Stimulated activated CD8-positive, alpha-beta memory T cell treated with anti-CD3 and anti-CD28 coated beads, Interleukin-2, amount 100 ng/mL, for 48 hours (primary cell): ENCODE measurements around the gene CROCC2.

ENCODE experiments used
- DNase-seq, 2 donors: peaks; one replicate each; pipeline ENCODE4 v3.0.0-alpha.2; 2020; ENCODE audit warnings: low read depth in 2 of 2

The CROCC2 gene

GRCh38 chr2:241014224-241014623 lies 108.1 kb downstream of the CROCC2 start:
- DNase-seq, result no peak

GRCh38 chr2:241014764-241015163 lies 108.6 kb downstream of the CROCC2 start:
- no peak for DNase-seq

DNA sequence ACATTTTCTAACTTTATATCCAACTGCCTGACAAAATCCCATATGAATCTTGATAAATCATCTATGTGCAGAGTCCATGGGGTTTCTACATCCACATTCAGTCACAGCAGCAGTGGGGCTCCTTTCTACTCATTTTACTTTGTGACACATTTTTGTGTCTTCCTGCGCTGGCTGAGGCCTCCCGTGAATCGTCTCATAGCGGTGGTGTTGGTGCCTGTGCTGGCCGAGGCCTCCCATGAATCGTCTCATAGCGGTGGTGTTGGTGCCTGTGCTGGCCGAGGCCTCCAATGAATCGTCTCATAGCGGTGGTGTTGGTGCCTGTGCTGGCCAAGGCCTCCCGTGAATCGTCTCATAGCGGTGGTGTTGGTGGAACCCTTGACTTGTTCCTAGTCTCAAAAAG lies 109.3 kb downstream of the CROCC2 start:
- no peak for DNase-seq

GRCh38 chr2:241017228-241017940 lies 111.2 kb downstream of the CROCC2 start:
- DNase-seq, result no peak

- peak in 1 of 2 donors; percentile 21 for DNase-seq
Measured at GRCh38 chr2:241018051-241018891, 112.1 kb downstream of the CROCC2 start.

- no peak for DNase-seq
Measured at GRCh38 chr2:241019441-241020139, 113.5 kb downstream of the CROCC2 start.

DNA sequence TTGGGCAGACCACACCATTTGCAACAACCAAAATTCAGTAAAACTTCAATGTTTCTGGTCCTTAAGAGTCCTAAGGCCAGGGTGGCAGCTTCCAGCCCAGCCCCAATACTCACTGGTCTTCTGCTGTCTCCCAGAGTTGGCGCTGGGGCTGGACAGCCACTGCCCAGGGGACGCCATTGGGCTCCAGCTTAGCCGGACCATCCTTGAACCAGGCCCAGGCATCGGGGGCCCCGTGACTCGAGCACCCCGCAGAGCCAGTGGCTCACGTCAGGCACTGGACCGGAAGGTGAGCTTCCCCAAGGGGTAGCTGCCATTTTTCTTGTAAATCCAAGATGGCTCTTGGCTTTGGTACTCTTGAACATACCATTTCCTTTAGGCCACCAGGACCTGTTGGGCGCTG lies 114.1 kb downstream of the CROCC2 start:
- no peak for DNase-seq

DNA sequence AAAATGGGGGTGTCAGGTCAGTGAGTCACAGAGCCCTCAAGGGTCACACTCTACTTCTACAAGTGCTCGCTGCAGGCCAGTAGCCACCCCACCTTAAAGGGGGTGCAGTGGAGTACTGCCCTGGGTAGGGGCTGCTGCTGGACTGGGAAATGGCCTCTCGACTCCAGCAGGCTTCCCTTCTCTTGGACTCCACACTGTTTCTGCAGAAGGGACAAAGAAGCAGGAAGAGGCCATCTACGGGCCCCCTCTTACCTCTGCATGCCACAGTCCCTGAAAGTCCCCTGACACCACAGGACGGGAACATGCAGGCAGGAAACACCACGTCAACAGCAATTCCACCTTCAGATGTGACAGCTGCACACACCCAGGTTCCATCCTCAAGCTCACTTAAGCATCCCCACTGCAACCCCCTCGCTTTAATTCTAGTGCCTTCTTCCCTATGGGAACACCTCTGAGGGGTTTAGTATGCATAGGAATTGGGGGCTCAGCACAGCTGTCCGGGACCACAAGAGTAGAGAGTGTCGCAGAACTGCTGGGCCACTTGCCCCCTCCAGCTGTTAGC lies 114.6 kb downstream of the CROCC2 start:
- DNase-seq, result no peak

- no peak for DNase-seq
Measured at GRCh38 chr2:241025639-241026038, 119.5 kb downstream of the CROCC2 start.

- no peak for DNase-seq
Measured at GRCh38 chr2:241029599-241030332, 123.6 kb downstream of the CROCC2 start.

DNA sequence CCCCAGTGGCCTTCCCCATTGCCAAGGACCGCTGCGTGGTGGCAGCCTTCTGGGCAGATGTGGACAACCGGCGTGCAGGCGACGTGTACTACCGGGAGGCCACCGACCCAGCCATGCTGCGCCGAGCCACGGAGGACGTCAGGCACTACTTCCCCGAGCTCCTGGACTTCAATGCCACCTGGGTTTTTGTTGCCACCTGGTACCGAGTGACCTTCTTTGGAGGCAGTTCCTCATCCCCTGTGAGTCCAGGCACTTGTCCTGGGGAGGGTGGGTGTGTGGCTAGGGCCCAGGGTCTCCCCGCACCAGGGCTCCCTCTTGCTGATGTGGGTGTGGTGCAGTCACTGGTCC lies 124.2 kb downstream of the CROCC2 start:
- DNase-seq, result no peak

DNA sequence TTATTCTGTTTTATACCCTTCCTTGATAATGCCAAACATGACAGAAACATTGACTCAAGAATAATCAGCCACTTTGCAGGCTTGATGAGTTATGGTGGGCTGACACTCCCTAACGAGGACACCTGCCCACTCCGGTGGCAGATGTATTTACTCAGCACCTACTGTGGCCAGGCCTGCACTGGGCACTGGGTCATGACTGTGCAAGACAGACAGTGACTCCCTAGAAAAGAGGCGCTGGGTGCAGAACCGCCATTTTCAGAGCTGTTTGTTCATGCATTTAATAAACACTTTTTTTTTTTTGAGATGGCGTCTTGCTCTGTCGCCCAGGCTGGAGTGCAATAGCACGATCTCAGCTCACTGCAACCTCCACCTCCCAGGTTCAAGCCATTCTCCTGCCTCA lies 124.7 kb downstream of the CROCC2 start:
- no peak for DNase-seq

DNA sequence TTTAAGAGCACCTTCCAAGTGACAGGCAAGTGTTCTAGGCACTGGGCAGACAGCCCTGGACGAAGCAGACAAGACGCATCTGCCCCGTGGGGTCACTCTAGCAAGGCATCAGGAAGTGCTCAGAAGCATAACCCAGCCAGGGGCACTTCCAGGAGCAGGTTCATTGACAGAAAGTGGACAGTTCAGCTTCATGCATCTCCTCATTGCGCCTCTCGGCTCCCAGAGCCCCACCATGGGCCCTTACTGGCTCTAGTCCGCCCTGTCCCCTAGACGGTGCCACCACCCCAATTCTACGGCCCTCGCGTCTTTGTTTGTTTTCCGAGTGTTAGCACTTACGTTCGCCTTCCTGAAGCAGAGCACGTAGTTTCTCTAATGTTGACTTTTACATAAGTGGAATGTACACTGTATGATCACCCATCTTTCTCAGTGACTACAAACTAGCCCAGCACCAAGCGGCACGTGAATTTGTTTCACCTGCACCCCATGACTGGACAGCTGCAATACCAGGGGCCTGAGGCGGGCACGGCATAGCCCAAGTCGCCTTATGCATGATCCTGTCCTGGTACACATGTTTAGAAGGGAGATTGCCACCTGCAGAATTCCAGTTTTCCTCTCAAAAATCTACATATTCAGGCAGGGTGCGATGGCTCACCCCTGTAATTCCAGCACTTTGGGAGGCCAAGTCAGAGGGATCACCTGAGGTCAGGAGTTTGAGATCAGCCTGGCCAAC lies 125.5 kb downstream of the CROCC2 start:
- no peak for DNase-seq

GRCh38 chr2:241033336-241033987 lies 127.3 kb downstream of the CROCC2 start:
- DNase-seq, result no peak

DNA sequence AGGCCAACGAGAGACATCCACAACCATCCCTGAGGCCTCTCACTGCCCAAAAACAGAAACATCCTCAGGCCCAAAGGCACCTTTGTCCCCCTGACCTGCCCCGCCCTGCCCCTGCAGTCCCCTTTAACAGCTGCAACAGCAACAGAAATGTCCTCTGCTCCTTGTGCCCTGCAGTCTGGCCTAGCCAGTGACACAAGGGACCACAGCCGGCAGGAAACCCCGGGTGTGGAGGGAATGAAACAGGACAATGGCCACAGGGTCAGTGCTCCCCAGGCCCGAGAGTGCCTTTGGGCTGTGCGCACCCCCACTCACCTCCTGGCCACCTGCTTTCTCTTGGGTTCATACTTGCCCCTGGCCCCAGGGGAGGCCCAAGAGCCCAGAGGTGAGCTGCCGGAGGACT lies 127.9 kb downstream of the CROCC2 start:
- no peak for DNase-seq

DNA sequence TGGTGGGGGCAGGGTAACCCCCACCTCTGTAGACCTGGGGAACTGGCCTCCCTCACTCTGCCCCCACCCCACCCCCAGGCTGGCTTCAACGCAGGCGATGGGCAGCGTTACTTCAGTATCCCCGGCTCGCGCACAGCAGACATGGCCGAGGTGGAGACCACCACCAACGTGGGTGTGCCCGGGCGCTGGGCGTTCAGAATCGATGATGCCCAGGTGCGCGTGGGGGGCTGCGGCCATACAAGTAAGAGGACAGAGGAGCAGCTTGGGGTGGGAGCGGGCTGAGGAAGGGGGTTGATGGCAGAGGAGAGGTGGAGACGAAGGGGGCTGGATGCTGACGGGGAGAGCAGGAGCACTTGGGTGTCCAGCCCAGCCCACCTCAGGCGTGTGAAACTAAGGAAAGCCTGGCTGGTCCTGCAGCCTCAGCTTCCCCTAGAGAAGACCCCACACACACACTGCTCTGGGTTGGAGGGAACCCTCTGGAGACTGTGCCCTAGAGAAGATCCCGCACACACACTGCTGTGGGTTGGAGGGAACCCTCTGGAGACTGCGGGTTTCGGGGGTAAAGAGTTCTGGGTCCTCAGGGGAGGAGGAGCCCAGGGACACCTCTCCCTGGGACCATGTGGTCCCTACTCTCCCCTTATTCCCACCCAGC lies 128.5 kb downstream of the CROCC2 start:
- no peak for DNase-seq

GRCh38 chr2:241035142-241035817 lies 129.1 kb downstream of the CROCC2 start:
- no peak for DNase-seq

DNA sequence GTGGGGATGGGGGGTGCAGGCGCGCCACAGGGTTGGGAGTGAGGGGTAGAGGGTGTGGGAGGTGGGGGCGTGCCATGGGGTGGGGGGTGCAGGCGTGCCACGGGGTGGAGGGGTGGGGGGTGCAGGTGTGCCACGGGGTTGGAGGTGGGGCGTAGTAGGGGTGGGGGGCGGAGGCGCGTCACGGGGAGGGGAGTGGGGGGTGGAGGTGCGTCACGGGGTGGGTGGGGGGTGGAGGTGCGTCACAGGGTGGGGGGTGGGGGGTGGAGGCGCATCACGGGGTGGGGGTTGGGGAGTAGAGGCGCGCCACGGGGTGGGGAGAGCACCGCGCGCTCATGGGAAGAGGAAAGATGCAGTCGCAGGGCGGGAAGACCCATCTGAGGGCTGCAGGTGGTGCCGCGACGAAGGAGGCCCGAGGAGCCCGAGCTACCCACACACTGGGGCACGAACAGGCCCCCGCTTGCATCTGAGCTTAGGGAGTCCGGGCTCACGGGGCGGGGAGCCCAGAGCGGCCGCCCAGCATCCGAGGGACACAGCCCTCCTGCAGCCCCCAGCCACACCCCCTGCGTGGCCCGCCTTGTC lies 129.8 kb downstream of the CROCC2 start:
- no peak for DNase-seq

DNA sequence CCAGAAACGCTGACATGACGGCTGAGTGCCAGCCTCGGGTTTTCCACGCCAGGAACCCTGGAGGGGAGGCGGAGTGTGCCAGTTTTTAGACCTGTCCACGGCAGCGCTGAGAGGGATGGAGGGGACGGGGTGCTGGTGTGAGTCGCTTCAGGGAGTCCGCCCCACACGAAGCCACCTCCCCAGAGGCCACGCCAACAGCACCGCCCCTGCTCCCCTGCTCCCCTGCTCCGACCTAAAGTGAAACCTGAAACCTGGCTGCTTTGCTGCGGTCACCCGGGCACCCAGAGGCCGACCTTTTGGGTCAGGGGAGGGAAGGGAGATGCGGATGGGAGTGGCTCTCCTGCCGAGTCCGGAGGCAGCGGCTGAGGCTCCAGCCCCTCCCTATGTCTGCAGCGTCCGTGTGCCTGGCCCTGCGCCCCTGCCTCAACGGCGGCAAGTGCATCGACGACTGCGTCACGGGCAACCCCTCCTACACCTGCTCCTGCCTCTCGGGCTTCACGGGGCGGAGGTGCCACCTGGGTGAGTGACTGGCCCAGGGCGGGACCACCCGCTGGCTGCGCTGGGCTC lies 130.3 kb downstream of the CROCC2 start:
- DNase-seq, result peak; percentile 34 to 52
